Measurements from ENCODE around the gene TSHR.

DNA sequence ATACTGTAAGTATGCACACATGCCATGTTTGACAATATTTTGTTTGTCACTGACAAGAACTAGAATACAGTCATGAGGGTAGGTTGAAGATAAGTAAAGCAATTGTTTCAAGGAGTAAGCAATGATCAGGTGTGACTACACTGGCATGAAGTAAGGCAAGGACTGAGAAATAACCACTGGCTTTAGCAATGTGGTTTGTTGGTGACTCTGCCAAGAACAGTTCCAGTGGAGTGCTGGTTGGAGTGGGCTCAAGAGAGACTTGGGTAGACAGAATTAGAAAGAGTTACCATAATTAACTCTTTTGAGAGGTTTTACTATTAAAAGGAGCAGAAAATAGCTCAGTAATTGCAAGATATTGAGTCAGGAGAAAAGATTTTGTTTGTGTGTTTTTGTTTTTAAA lies 135.7 kb downstream of the TSHR start:
- TF ChIP-seq, protein P1, sequence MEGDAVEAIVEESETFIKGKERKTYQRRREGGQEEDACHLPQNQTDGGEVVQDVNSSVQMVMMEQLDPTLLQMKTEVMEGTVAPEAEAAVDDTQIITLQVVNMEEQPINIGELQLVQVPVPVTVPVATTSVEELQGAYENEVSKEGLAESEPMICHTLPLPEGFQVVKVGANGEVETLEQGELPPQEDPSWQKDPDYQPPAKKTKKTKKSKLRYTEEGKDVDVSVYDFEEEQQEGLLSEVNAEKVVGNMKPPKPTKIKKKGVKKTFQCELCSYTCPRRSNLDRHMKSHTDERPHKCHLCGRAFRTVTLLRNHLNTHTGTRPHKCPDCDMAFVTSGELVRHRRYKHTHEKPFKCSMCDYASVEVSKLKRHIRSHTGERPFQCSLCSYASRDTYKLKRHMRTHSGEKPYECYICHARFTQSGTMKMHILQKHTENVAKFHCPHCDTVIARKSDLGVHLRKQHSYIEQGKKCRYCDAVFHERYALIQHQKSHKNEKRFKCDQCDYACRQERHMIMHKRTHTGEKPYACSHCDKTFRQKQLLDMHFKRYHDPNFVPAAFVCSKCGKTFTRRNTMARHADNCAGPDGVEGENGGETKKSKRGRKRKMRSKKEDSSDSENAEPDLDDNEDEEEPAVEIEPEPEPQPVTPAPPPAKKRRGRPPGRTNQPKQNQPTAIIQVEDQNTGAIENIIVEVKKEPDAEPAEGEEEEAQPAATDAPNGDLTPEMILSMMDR (IDR thresholded peaks at IDR 0.05; ENCODE audit: low read depth, low read length, poor library complexity, severe bottlenecking) = no peak
- TF ChIP-seq EZH2phosphoT487 (IDR thresholded peaks at IDR 0.05; ENCODE audit: borderline replicate concordance, low read length) = no peak

All from DOHH2 (cell line).